GM23248 (cell line): ENCODE results near the gene RALGPS1.

Source experiments
- EZH2 ChIP-seq: fragments of 200-600 bp; sonication (generic); IDR thresholded peaks from 2 replicates; pipeline ENCODE4 v1.6.1; 2018; ENCODE audit warnings: antibody characterized with exemption, mild to moderate bottlenecking; ENCODE audit not compliant: insufficient read depth, poor library complexity, severe bottlenecking
- EZH2phosphoT487 ChIP-seq: fragments of 200-600 bp; sonication (generic); IDR thresholded peaks from 2 replicates; pipeline ENCODE4 v1.6.1; 2018; ENCODE audit warnings: antibody characterized with exemption, moderate library complexity, mild to moderate bottlenecking, low read depth; ENCODE audit not compliant: insufficient read depth

DNA sequence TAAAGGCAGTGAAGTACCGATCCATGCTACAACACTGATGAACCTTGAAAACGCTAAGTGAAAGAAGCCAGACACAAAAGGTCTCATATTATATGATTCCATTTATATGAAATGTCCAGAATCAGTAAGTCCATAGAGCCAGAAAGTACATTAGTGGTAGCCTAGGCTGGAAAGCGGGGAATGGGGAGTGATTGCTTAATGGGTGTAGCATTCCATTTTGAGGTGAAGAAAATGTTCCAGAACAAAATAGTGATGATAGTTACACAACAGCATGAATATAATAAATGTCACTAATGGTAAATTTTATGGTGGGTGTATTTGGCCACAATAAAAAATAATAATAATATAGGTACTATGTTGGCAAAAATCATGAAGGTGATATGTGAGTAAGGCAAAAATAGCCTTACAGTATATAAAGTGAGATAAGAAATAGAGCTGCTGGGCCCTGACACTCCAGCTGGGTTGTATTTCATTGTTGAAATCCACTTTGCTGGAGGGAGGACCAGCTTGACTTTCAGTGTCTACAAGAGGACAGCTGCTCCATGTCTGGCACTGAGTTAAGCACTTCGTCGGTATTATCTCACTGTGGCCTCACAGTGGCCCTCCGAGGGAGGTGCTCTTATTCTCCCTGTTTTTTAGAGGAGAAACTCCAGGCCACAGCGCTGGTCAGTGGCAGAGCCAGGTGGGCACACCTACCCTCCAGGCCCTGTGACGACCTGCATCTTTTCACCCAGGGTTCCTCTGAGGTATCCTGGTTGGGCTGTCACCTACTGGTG lies 230.3 kb downstream of the RALGPS1 start:
- TF ChIP-seq EZH2: no peak
- TF ChIP-seq EZH2phosphoT487: no peak
